HG03460 (cell line): ENCODE measurements around the gene PXT1.
"Not testable (repeated sequence)": the region's sequence is repeated elsewhere in the genome, so short reads cannot be mapped to it uniquely, and the experiment has no call there.

Experiments
- ATAC-seq: cut with Tn5 transposase; IDR thresholded peaks from one replicate; pipeline ENCODE4 v1.9.1; 2021; ENCODE audit not compliant: unreplicated experiment

The PXT1 gene

GRCh38 chr6:36442671-36443470 is at the start of gene PXT1, which contains the start of gene KCTD20:
PXT1 (minus strand) TSS chr6:36442854; CDS start chr6:36426082, 16,772 bp downstream.
KCTD20 (plus strand) TSS chr6:36443000; CDS start chr6:36470098, 27,098 bp downstream.
- peak; percentile 81 for ATAC-seq

GRCh38 chr6:36492092-36492491 is 49.4 kb upstream of the PXT1 start:
- no peak for ATAC-seq

- ATAC-seq = no peak
Observed at GRCh38 chr6:36491378-36491965, 48.8 kb upstream of the PXT1 start.

- ATAC-seq = no peak
Observed at GRCh38 chr6:36489426-36489825, 46.8 kb upstream of the PXT1 start.

GRCh38 chr6:36488221-36488620 is 45.6 kb upstream of the PXT1 start:
- ATAC-seq = no peak

GRCh38 chr6:36487698-36488097 is 45.0 kb upstream of the PXT1 start:
- no peak for ATAC-seq

- no peak for ATAC-seq
Observed at GRCh38 chr6:36484736-36485135, 42.1 kb upstream of the PXT1 start.

- ATAC-seq = not testable (repeated sequence)
Observed at GRCh38 chr6:36483326-36483725, 40.7 kb upstream of the PXT1 start.

- no peak for ATAC-seq
Observed at GRCh38 chr6:36479256-36479655, 36.6 kb upstream of the PXT1 start.

- no peak for ATAC-seq
Observed at GRCh38 chr6:36478051-36478526, 35.4 kb upstream of the PXT1 start.

- ATAC-seq = no peak
Observed at GRCh38 chr6:36469946-36470345, 27.3 kb upstream of the PXT1 start.

GRCh38 chr6:36469148-36469661 is 26.6 kb upstream of the PXT1 start:
- no peak for ATAC-seq

GRCh38 chr6:36467625-36468024 is 25.0 kb upstream of the PXT1 start:
- ATAC-seq = no peak

GRCh38 chr6:36464233-36464632 is 21.6 kb upstream of the PXT1 start:
- no peak for ATAC-seq

- no peak for ATAC-seq
Observed at GRCh38 chr6:36463676-36464075, 21.0 kb upstream of the PXT1 start.

GRCh38 chr6:36461646-36462045 is 19.0 kb upstream of the PXT1 start:
- ATAC-seq = no peak

- no peak for ATAC-seq
Observed at GRCh38 chr6:36460916-36461315, 18.3 kb upstream of the PXT1 start.

- ATAC-seq = no peak
Observed at GRCh38 chr6:36459501-36459900, 16.8 kb upstream of the PXT1 start.

- ATAC-seq = no peak
Observed at GRCh38 chr6:36455486-36456027, 12.9 kb upstream of the PXT1 start.

- ATAC-seq = not testable (repeated sequence)
Observed at GRCh38 chr6:36452897-36453296, 10.2 kb upstream of the PXT1 start.

GRCh38 chr6:36449173-36449572 is 6.5 kb upstream of the PXT1 start:
- not testable (repeated sequence) for ATAC-seq

- ATAC-seq = no peak
Observed at GRCh38 chr6:36445621-36446020, 3.0 kb upstream of the PXT1 start.
